Left forelimb (tissue), 1 donor: Measurements from ENCODE around the gene DDIT3.
A peak's percentile ranks its signal among the peaks of the same experiment; 100 is the strongest.

Source experiments
- DNase-seq: peaks from one replicate; pipeline ENCODE4 v3.0.0-alpha.2; 2018; ENCODE audit warnings: low spot score

Gene DDIT3

DNA sequence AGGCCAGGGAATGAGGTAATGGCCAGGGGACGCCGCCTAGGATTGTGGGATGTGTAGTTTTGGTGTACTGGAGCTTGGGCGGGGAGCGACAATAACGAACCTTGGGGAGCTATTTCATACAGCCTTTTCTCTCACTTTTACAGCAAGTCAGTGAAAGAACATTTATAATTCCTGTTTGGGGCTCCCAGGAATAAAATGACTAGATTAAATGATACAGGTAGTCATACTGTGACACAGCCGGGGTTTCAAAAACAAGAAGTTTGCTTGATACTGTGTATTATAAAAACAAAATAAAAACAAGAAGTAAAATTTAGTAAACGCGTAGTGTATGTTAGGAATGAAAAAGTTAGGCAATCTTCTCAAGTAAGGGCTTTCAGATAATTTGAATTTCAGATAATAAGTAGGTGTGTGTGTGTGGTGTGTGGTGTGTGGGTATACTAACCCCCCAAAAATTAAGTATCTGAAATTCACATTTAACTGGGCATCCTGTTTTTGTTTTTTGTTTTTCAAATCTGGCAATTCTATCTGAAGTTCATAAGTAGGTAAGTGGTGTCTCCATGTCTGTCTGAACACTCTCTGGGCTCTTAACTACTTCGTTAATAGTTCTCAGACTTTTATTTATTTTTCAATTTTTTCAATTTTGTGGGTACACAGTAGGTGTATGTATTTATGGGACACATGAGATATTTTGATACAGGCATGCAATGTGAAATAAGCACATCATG lies 27.1 kb upstream of the DDIT3 start:
- no peak for DNase-seq

DNA sequence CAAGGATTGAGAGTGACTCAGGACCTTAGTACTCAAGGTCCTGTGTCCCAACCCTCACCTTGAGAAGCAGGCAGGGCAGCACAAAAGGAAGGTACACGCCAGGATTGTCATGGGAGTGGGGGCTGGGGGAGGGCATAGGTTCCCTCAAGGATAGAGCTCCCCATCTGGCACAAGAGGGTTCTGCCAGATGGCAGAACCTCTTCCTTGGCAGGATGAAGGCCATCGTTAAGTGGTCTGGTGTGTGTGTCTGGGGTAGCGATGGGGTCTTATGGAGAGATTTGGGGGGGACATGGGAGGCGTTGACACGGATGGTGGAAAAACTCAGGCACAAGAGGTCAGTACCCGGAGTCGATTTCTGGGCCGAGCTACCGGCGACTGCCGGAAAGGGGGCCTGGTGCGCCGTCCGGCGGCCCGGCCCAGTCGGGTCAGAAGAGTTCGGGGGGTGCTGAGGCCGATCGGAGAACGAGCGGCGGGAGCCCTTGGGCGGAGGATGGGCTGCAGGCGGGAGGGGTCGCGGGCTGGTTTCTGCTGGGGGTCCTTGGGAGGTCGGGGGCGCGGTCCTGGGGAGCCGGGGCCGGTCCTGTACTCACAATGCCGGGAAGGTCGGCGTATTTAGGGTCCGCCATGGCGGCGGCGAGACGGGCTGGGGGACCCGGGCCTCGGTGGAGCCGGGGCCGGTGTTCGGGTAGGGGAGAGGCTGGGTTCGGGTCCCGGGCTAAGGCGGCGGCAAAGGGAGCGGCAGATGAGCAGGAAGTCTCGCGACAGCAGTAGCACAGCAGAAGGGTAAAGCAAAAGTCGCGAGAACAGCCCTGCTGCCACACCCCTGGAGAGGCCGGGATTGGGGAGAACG lies 26.3 kb upstream of the DDIT3 start, which contains the start of gene DCTN2:
TSS of gene DCTN2 (minus strand) at position 755 of the 850 bp plus-strand sequence. CDS start at position 626, 129 bp downstream.
- DNase-seq = peak; percentile 97

DNA sequence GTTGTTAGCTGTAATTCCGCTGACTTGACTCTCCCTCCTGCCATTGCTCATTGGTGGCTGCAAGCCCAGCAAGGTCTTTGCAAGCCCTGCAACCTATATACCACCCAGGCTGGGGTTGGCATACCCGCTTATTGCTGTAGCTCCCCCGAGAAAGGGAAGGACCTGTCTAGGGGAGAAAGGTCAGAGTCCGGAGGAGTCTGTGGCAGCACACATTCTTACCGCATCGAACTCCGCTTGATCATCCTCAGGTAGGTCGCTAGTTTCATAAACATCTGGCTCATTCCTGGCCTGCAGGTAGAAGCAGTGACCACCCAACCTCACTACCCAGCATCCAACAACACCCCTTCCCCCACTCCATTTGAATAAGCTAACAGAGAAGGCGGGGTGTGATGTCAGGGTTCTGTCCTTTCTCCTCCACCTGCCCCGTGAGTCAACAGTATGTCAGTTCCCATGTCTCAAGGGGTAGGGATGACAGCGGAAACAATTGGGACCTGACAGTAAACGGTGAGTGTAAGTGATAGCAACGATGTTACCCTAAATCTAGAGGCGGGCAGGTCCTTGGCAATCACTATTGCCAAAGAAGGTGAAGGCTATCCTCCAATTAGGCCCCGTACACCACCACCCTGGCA lies 25.6 kb upstream of the DDIT3 start:
- DNase-seq = no peak

DNA sequence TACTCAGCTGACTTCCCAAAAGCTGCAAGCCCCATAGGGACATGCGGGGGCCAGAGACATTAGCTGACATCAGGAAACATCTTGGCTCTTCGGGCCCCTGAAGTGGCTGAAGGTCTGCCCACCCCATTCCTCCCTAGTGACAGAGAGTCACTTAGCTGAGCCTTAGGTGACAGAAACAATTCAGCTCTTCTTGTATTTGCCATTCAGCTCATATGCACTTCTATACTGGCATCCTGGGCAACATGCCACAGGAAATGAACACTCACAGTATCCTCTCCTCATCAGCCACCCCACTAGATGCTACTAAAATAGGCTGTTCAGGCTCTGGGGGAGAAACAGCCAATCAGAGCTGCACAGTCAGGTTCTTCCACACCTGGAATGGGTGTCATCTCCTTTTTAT lies 23.3 kb upstream of the DDIT3 start:
- no peak for DNase-seq

DNA sequence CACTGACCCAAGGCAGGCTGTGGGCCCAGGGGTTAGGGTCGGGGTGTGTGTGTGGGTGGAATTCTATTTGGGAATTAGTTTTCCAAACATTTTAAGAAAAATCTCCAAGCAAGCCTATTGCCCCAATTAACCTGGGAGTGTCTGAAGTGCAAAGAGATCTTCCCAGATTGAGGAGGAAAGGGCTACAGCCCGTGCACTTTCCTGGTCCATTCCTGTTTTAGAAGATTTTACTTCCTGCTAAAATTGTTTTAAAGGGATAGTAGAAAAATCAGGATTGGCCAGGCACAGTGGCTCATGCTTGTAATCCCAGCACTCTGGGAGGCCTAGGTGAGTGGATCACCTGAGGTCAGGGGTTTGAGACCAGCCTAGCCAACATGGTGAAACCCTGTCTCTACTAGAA lies 21.4 kb upstream of the DDIT3 start:
- DNase-seq = no peak

DNA sequence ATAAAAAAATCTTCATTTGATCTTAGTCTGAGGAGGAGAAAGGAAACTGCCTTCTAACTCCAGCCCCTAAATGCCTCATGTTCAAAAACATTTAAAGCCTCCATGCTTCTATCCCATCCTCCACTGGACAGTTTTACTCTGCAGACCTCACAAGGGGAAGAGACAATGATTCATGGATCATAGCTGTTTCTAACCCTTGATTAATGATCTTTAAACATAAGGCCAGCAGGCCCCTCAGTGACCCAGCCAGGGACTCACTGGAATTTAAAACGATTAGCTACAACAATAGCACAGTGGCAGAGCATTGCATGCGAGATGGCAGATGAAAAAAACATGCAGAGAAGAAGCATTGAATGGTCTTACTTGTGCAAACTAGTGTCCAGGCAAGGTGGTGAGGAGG lies 20.7 kb upstream of the DDIT3 start:
- no peak for DNase-seq

DNA sequence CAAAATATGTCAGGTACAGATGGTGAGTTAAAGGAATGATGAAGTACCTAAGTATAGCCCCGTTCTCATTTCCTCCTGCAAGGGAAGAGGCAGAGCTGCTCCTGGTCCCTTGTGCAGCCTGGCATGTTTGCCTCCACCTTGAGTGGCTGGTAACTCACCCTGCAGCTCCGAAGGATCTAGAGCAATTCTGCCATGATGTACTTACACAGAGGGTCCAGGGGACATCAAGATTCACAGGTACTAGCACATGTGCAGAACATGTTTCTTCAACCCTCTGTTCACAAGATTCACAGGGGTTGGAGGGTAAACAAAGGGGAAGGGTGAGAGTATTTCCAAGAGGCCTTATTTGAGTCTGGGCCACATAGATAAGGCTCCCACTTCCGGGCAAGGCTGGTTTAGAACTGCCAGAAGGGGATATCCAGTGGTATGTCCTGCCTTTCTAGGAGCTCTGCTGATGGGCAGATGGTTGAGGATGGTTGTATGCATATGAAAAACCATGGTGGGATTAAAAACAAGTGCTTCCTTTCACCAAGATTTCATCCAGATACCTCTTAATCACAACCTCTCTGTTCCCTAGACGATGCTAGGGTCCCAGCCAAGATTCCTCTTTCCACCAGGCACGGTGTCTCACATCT lies 18.9 kb upstream of the DDIT3 start:
- DNase-seq = peak; percentile 20

DNA sequence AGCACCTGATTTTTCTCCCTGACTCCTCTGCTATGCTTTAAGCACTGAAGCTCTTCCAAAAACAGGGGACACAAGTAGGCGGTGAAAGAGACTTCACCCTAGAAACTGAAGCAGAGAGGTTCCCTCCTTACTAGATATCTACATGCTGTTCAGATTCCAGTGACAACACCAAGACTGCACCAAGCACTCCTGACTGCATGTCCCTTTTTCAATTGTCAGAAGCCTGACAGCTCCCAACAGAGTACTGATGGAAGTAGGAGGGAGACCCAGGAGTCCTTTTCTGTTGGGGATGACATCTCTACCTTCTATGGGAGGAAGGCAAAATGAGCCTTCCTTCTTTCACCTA lies 16.3 kb upstream of the DDIT3 start:
- no peak for DNase-seq

DNA sequence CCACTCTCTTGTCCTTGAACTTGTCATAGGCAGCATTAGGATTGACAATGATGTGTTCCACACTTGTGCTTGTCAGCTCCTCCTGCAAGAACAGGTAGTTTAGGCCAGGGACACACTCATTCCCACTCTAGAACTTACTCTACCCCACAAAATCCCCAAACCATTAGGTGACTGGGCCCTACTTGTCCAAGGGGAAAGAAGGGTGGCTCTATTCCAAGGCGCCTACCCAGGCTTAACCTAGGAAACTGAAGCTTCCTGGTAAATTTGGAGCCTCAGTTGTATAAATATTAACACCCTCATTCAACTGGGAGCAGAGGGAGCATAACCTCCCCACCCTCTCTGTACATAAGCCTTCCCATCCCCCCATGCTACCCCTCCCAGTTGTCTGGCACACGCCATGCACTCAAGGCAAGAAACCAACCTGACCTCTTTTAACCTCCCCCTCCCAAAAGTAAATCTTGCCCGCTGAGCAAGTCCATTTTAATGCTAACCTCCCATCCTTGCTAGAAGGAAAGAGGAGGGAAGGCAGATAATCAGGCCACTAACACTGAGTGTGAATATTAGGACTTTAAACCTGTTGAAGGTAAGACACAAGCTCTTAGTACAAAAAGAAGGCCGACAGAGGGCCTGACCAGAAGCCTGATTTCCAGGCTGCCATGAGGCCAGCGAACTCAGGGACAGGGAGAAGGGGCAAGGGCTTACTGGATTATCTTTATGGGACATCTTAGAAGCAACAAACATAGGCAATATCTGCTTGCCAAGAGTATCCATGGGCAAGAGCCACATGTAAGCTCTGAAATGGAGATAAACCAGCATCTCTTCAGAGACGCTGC lies 15.7 kb upstream of the DDIT3 start:
- DNase-seq = peak; percentile 48

DNA sequence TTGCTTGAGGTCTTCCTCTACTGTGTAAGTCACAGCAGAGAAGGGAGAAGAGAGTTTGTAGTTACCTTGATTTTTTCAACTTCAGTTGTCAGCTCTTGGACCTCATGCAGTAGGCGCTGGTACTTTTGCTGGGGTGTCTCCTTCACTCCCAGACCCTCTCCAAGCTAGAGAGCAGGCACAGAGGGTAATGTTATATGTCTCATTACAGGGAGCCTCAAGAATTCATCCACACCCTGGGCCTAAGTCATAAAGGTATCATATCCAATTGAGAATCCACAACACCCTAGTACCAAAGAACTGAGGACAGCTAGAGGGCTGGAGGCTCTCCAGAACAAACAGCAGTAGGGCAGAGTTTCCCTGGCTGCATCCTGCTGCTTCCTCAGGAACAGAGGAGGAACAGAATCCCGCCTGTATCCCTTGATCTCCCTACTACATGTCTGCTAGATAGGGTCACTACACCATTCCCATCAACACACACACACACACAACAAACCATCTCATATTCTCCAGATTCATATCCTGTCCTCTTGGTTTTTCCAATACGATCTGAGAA lies 14.8 kb upstream of the DDIT3 start:
- DNase-seq = peak; percentile 41

DNA sequence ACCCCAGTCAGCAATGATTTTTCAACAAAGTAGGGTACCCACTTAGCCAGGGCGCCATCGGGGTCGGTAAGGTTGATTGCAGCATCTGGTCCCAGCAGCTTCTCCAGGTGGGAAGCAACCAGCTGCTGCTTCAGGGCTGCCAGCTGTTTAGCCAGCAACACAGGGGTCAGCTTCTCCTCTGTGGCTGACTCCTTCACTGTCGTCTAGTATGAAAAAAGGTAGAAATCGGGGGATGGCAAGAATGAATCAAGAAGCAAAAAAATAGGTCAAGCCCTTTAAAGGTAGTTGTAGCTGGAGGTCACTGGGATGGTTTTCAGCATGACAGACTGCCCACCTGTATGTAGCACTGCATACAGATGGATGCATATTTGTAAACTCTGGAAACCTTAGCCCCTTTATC lies 13.9 kb upstream of the DDIT3 start:
- DNase-seq = no peak

DNA sequence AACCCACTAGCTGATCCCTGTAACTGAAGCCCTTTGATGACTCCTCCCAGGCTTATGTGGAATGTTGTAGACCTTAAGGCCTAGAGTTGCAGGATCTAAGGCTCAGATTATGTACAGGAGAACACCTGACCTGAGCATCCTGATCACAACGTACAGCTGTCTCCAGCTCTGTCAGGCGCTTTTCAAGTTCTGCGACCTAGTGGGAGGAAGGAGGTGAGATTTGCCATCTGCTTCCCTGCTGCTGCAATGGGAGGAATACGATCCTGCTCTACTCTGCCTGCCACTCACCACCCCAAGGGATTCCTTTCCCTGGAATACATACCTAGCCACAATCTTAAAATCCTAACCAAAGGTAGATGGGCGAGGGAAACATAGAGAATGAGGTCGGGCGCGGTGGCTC lies 12.8 kb upstream of the DDIT3 start:
- no peak for DNase-seq

DNA sequence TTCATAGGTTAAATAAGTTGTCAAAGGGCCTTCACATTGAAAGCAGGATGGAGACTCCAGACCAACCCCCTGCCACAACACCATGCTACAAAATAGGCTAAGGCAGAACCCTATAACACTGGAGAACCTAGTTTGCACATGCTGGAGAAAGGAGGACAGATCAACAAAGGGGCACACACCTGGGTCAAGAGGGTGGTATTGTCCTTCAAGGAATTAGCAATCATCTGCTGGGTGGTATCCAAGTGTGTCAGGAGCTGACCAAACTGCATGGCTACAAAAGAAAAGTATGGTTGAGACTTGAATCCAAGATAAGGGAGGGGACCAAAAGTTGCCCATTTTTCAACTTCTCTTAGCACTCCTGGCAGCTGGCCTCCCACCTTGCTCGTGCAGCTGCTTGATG lies 11.5 kb upstream of the DDIT3 start:
- DNase-seq = no peak

DNA sequence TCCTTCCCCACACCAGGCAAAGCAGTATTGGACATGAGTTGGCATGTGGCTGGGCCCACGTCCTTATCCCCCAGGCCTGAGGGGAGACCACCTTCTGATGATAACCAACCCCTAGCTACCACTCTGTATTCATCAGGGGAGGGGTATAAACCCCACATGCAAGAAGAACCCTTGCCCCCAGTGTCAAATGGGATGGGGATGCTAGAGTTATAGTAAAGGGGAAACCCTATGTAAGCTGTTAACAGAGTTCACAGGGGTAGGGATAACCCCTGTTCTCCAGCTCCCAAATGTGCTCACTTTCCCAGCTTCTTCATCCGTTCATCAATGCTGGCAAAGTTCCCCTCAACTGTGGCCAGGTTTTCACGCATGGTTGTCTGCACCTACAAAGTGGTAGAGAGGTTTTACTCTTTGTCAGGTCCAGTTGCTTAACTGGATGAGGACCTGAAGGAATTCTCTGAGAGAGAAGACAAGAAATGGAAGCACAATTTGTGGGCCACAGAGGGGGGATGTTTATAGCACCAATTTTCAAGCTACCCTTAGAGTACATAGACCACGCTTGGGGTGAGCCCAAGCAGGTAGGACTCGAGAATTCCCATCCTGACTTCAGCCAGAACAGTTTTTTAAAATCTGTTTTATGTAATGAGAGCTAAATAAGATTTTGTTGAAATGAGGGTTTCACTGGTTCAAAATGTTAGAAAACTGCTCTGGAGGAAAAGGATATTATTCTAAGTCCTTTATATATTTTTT lies 10.3 kb upstream of the DDIT3 start:
- DNase-seq = peak; percentile 33

DNA sequence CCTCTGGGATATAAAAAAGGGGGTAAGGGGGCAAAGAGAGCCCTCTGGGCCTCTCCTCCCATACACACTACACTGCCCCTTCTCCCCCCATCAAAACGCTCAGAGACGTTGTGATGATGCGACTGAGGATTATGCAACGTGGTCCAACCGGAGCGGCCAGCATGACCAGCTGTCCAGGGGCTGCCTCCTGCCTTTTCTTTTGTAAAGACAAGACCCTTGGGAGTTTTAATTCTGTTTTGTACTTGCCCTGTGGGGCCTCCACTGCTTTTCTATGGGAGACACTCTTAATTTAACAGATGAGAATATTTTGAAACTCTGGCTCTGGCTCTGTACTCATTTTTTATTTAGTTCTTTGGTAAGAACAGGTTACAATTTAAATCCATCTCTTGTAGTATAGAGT lies 9.5 kb upstream of the DDIT3 start:
- DNase-seq = no peak

DNA sequence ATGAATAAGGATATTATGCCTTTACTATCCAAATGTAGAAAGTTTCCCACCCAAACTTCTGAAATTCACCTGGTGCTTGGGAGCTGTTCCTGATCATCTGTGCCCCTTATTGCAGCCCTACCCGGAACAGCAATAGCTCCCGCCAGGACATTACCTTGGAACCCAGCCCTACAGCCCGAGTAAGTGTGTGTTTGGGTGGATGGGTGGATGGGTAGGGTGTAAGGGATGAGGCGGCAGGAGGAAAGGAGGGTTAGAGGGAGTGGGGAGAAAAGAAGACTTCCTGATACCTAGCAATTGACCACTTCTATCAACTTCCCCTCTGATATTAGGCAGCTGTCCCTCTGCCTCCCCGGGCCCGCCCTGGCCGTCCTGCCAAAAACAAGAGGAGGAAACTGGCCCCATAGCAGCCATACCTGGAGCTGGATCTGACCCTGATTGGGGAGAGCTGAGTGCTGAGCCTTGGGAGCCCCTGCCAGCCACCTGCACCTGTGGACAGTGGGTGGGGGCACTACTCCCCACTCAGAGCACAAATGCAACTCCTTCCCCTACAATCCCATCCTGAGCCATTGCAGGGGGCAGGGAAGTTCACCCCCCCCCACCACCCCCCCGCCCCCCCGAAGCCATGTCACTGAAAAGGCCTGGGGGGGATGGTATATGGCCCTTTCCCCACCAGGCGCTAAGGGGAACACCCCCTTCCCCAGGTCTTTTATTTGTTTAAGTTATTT lies 8.7 kb upstream of the DDIT3 start:
- no peak for DNase-seq

DNA sequence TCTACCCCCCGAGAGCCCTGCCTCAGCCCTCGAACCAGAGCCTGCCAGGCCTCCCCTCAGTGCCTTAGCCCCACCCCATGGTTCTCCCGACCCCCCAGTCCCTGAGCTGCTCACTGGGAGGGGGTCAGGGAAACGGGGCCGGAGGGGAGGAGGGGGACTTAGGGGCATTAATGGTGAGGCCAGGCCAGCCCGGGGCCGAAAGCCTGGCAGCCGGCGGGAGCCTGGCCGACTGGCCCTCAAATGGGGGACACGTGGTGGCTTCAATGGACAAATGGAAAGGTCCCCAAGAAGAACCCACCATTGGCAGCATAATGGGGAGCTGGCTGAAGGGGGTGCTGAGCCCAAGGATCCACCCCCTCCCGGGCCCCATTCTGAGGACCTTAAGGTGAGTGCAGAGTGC lies 7.9 kb upstream of the DDIT3 start:
- DNase-seq = no peak

DNA sequence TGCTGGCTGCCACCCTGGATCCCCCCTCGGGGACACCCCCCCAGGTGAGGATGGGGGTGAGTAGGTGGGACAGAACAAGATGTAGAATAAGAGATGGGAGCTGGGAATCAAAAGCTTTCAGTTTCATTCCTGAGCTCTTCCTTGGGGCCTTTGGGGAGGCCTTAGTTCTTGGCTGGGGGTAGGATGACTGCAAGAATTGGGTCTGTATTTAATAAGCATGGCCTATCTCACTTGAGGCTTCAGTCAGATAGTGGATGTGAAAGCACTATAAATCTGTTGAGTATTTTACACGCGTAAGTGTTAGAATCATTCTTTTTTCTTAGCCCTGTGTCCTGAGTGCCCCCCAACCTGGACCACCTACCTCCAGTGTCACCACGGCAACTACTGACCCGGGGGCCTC lies 6.9 kb upstream of the DDIT3 start:
- DNase-seq = no peak

DNA sequence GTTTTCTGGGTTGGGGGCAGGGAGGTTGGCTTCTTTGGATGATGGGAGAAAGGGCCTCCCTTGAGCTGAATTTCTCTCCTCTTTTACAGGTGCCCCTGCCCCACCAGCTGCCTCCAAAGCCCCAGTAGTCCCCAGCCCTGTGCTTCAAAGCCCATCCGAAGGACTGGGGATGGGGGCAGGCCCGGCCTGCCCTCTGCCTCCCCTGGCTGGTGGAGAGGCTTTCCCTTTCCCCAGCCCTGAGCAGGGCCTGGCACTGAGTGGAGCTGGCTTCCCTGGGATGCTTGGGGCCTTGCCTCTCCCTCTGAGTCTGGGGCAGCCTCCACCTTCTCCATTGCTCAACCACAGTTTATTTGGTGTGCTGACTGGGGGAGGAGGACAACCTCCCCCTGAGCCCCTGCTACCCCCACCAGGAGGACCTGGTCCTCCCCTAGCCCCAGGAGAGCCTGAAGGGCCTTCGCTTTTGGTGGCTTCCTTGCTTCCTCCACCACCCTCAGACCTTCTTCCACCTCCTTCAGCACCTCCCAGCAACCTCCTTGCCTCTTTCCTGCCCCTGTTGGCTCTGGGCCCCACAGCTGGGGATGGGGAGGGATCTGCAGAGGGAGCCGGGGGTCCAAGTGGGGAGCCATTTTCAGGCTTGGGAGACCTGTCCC lies 6.3 kb upstream of the DDIT3 start:
- no peak for DNase-seq
